ENCODE measurements around the gene TIMP3.

Gene TIMP3

DNA sequence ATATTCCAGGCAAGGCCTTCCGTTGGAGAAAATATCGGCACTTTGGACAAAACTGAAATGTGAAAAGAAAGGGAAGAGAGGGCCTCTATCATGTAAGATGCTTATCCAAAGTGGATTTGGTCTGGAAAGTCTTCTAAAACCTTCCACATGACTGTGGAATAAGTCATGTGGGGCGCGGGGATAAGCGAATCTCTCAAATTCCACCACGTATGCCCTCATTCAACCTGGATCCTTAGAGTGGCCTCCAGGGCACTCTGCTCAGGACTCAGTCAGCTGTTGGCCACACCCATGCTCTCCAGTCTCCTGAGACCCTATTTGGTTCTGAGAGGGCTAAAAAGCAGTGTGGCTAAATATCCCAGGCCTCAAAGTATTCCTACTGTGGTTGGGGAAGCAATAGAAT, 2.0 kb upstream of the TIMP3 start:
- no peak overlapping the region for H3K4me2 ChIP-seq (ENCODE audit: insufficient read depth, low read length)
- H3K27ac ChIP-seq (ENCODE audit: low read length), result no peak overlapping the region
- H3K36me3 ChIP-seq (ENCODE audit: insufficient read depth, low read length), result no peaks in the 10 kb centered on the region
- H4K20me1 ChIP-seq (ENCODE audit: insufficient read depth, low read length), result no peaks in the 10 kb centered on the region
- no peak for ATAC-seq (ENCODE audit: insufficient read depth, low read depth)
- no peak for DNase-seq
- no peaks in the 10 kb centered on the region for H3K27me3 ChIP-seq (ENCODE audit: insufficient read depth, low read length, poor library complexity)
- H3K4me3 ChIP-seq (ENCODE audit: low read depth in 1 of 2, low read length in 2 of 2), result no peak overlapping the region
- H3K79me2 ChIP-seq (ENCODE audit: insufficient read depth, low read length), result no peaks in the 10 kb centered on the region
- no peak for TF ChIP-seq EZH2 (IDR thresholded peaks at IDR 0.05; ENCODE audit: borderline replicate concordance, low read depth, low read length, severe bottlenecking)
- TF ChIP-seq, protein P1, sequence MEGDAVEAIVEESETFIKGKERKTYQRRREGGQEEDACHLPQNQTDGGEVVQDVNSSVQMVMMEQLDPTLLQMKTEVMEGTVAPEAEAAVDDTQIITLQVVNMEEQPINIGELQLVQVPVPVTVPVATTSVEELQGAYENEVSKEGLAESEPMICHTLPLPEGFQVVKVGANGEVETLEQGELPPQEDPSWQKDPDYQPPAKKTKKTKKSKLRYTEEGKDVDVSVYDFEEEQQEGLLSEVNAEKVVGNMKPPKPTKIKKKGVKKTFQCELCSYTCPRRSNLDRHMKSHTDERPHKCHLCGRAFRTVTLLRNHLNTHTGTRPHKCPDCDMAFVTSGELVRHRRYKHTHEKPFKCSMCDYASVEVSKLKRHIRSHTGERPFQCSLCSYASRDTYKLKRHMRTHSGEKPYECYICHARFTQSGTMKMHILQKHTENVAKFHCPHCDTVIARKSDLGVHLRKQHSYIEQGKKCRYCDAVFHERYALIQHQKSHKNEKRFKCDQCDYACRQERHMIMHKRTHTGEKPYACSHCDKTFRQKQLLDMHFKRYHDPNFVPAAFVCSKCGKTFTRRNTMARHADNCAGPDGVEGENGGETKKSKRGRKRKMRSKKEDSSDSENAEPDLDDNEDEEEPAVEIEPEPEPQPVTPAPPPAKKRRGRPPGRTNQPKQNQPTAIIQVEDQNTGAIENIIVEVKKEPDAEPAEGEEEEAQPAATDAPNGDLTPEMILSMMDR (IDR thresholded peaks at IDR 0.05; ENCODE audit: borderline replicate concordance, extremely low read depth, low read length, poor library complexity, severe bottlenecking), result no peak
- no peaks in the 10 kb centered on the region for H3K9me3 ChIP-seq (ENCODE audit: insufficient read depth, low read length, severe bottlenecking)
- H2AFZ ChIP-seq (ENCODE audit: low read depth, low read length), result no peak overlapping the region
- H3K9ac ChIP-seq (ENCODE audit: low read depth, low read length), result no peak overlapping the region
- peaks cover 20% of the 10 kb centered on the region for H3K4me1 ChIP-seq (ENCODE audit: insufficient read depth, low read length)

DNA sequence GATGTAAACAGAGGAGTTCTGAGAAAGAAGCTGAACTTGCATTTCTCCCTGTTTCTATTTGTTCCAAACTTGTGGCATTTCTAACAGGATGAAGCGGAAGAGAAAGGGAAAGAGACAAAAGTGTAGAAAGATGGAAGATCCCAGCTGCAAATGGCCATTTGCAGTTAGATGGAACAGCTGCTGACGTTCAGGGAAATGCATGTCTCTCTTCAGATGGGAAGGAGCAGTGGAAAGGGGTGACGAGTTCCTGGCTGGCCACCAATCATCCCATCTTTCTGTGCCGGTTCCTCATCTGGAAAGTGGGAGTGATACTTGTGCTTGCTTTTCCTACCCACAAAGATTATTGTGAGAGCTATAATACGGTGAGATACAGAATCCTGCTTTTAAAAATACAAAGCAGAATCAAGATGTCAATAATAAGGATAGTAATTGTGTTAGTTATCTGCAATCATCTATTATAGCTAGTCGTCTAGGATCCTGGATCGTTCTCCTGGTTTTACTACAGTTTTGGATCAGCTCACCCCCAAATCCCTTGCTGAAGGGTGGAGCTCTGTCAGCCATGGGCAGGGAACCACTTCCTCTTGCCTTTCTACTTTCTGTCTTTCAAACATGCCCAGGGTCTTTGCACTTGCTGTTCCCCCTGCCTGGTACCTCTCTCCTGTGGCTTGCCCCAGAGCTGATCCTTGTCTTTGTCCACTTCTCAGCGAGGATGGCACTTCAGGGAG, 1.2 kb upstream of the TIMP3 start:
- ATAC-seq (ENCODE audit: insufficient read depth, low read depth), result no peak
- no peak overlapping the region for H3K27ac ChIP-seq (ENCODE audit: low read length)
- H3K27me3 ChIP-seq (ENCODE audit: insufficient read depth, low read length, poor library complexity), result no peaks in the 10 kb centered on the region
- DNase-seq, result no peak
- H3K9ac ChIP-seq (ENCODE audit: low read depth, low read length), result no peak overlapping the region
- H3K9me3 ChIP-seq (ENCODE audit: insufficient read depth, low read length, severe bottlenecking), result no peaks in the 10 kb centered on the region
- H2AFZ ChIP-seq (ENCODE audit: low read depth, low read length), result no peak overlapping the region
- H3K4me1 ChIP-seq (ENCODE audit: insufficient read depth, low read length), result peaks cover 20% of the 10 kb centered on the region
- TF ChIP-seq EZH2 (IDR thresholded peaks at IDR 0.05; ENCODE audit: borderline replicate concordance, low read depth, low read length, severe bottlenecking), result no peak
- TF ChIP-seq, protein P1 (IDR thresholded peaks at IDR 0.05; ENCODE audit: borderline replicate concordance, extremely low read depth, low read length, poor library complexity, severe bottlenecking), result no peak
- H3K79me2 ChIP-seq (ENCODE audit: insufficient read depth, low read length), result no peaks in the 10 kb centered on the region
- no peaks in the 10 kb centered on the region for H4K20me1 ChIP-seq (ENCODE audit: insufficient read depth, low read length)
- H3K36me3 ChIP-seq (ENCODE audit: insufficient read depth, low read length), result no peaks in the 10 kb centered on the region
- H3K4me2 ChIP-seq (ENCODE audit: insufficient read depth, low read length), result no peak overlapping the region
- H3K4me3 ChIP-seq (ENCODE audit: low read depth in 1 of 2, low read length in 2 of 2), result no peak overlapping the region

DNA sequence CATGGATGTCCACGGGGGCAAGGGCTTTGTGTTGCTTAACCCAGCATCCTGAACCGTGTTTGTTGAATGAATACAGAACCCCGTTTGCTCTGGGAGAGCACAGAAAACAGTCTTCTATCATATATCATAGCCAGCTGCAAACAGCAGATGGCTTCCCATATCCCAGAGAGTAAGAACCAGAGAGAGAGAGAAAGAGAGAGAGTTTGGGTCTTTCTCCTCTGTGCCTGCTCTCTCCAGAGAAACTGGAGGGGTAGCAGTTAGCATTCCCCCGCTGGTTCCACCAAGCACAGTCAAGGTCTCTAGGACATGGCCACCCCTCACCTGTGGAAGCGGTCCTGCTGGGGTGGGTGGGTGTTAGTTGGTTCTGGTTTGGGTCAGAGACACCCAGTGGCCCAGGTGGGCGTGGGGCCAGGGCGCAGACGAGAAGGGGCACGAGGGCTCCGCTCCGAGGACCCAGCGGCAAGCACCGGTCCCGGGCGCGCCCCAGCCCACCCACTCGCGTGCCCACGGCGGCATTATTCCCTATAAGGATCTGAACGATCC, 440 bp upstream of the TIMP3 start:
- Histone ChIP-seq H3K27ac (ENCODE audit: low read length) (no peak overlapping the region), H2AFZ (ENCODE audit: low read depth, low read length) (no peak overlapping the region), H3K4me1 (ENCODE audit: insufficient read depth, low read length) (peaks cover 15% of the 10 kb centered on the region), H3K4me3 (ENCODE audit: low read depth in 1 of 2, low read length in 2 of 2) (no peak overlapping the region), H3K4me2 (ENCODE audit: insufficient read depth, low read length) (no peak overlapping the region), H3K79me2 (ENCODE audit: insufficient read depth, low read length) (no peaks in the 10 kb centered on the region), H3K9ac (ENCODE audit: low read depth, low read length) (no peak overlapping the region), H3K27me3 (ENCODE audit: insufficient read depth, low read length, poor library complexity) (no peaks in the 10 kb centered on the region), H4K20me1 (ENCODE audit: insufficient read depth, low read length) (no peaks in the 10 kb centered on the region), H3K9me3 (ENCODE audit: insufficient read depth, low read length, severe bottlenecking) (no peaks in the 10 kb centered on the region), H3K36me3 (ENCODE audit: insufficient read depth, low read length) (no peaks in the 10 kb centered on the region)
- TF ChIP-seq, protein P1 (IDR thresholded peaks at IDR 0.05; ENCODE audit: borderline replicate concordance, extremely low read depth, low read length, poor library complexity, severe bottlenecking), result no peak
- no peak for TF ChIP-seq EZH2 (IDR thresholded peaks at IDR 0.05; ENCODE audit: borderline replicate concordance, low read depth, low read length, severe bottlenecking)
- no peak for DNase-seq
- ATAC-seq (ENCODE audit: insufficient read depth, low read depth), result no peak
